ENCODE measurements around the gene AMACR.
"Not testable (repeated sequence)": the region's sequence is repeated elsewhere in the genome, so short reads cannot be mapped to it uniquely, and the experiment has no call there.

The AMACR gene

DNA sequence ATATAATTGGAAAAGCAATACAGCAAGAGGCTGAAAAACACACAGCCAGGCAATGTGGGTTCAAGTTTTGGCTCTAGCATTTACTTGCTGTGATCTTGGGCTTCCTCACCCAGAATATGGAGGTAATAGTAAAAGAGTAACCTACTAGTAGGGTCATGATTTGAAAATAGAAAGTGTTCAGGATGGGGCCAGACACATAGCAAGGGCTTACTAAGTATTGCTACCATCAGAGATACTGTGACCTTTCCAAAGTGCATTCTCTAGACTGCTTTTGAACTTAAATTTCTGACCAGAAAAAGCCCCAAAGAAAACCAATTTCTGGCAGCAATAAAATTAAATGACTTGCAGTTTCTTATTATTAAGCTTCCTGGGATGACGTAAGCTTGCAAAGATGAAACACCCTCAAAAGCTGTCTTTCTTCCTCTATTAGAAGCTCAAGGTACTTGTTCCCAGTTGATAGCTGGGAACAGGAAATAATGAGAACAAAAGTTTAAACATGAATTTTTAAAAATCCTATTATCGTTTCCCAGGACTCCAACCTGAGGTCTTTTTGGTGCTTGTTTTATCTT lies 43.6 kb downstream of the AMACR start:
- no peak for FAIRE-seq

DNA sequence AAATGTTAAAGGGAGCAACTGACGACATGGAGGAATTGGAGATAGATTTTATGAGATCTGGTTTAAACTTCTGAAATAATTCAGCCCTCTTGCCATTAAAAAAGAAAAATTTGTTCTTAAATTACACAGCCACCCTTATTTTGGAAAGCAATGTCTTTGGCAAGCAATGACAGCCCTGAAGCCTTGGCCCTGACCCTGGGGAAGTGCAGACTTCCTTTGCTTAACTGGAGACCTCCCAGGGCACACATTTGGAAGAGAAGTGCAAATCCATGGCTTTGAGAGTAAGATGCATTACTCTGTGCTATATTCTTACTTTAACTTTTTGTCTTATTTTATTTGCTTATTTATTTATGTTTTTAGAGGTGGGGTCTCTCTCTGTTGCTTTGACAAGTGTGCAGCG lies 49.7 kb downstream of the AMACR start:
- FAIRE-seq: no peak

- no peak for FAIRE-seq
Measured at GRCh38 chr5:33957577-33958150, 50.2 kb downstream of the AMACR start.

DNA sequence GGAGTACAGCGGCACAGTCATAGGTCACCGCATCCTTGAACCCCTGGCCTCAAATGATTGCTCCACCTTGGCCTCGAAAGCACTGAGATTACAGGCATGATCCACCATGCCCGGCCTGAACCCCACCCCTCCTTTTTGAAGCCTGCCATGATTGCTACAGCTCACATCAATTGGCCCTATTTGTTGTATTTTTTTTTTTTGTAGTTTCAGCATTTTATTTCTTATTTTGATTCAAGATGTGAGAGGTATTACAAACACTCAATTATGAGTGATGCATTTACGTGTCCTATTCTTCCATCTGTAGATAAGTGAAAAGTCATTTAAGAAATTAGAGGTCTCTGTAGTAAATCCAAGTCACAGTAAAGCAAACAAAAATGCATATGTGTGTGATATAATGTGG lies 55.7 kb downstream of the AMACR start:
- FAIRE-seq: not testable (repeated sequence)

DNA sequence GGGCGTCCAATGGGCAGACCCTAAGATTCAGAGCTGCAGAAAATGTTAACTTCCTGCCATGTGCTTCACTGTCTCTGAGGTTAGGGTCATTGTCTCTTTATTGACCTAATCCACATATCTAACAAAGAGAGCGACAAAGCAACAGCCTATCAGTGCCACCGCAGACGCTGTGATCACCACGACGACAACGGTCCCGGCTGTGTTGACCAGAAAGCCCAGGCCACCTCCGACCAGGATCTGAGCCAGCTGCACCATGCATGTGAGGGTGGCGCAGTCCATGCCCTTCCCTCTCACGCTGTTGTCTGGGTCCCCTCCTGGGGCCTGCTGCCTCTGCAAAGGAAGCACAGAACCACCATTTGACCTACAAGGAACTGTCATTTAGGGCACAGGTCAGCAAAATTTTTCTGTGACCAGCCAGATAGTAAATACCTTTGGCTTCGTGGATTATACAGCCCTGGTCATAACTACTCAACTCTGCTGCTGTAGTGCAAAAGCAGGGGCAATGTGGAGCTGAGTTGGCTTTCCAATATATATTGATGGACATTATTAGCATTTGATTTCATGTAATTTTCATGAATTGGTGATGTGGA lies 63.2 kb downstream of the AMACR start:
- FAIRE-seq: no peak

- no peak for FAIRE-seq
Measured at GRCh38 chr5:33941090-33941489, 66.8 kb downstream of the AMACR start.

GRCh38 chr5:33939556-33940262 lies 68.1 kb downstream of the AMACR start:
- FAIRE-seq: no peak

- no peak for FAIRE-seq
Measured at GRCh38 chr5:33938881-33939280, 69.0 kb downstream of the AMACR start.

DNA sequence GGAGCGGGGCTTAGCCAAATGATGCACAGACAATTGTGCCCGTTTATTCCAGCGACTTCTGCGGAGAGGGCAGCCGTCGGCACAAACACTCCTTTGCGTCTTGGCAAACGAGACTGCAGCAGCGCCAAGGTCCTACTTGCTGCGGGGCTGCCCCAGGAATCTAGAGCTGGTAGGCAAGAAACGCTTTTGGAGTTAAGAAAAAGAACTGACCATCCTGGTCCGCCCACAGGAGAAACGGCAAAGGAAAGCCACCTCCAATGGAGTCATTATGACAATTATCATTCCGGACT lies 69.4 kb downstream of the AMACR start:
- no peak for FAIRE-seq

DNA sequence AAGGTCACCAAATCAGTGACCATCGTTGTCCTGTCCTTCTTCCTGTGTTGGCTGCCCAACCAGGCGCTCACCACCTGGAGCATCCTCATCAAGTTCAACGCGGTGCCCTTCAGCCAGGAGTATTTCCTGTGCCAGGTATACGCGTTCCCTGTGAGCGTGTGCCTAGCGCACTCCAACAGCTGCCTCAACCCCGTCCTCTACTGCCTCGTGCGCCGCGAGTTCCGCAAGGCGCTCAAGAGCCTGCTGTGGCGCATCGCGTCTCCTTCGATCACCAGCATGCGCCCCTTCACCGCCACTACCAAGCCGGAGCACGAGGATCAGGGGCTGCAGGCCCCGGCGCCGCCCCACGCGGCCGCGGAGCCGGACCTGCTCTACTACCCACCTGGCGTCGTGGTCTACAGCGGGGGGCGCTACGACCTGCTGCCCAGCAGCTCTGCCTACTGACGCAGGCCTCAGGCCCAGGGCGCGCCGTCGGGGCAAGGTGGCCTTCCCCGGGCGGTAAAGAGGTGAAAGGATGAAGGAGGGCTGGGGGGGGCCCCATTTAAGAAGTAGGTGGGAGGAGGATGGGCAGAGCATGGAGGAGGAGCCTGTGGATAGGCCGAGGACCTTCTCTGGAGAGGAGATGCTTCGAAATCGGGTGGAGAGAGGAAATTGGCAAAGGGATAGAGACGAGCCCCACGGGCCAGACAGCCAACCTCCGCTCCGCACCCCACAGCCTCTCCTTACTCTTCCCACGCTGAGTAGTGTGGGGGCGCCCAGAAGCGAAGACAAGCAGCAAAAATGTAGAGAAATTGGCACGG lies 69.9 kb downstream of the AMACR start:
- no peak for FAIRE-seq

DNA sequence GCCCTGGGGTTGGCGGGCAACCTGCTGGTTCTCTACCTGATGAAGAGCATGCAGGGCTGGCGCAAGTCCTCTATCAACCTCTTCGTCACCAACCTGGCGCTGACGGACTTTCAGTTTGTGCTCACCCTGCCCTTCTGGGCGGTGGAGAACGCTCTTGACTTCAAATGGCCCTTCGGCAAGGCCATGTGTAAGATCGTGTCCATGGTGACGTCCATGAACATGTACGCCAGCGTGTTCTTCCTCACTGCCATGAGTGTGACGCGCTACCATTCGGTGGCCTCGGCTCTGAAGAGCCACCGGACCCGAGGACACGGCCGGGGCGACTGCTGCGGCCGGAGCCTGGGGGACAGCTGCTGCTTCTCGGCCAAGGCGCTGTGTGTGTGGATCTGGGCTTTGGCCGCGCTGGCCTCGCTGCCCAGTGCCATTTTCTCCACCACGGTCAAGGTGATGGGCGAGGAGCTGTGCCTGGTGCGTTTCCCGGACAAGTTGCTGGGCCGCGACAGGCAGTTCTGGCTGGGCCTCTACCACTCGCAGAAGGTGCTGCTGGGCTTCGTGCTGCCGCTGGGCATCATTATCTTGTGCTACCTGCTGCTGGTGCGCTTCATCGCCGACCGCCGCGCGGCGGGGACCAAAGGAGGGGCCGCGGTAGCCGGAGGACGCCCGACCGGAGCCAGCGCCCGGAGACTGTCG lies 70.7 kb downstream of the AMACR start:
- no peak for FAIRE-seq

- no peak for FAIRE-seq
Measured at GRCh38 chr5:33936381-33937016, 71.4 kb downstream of the AMACR start, which contains the start of gene RXFP3. Gene RXFP3 (plus strand): TSS chr5:33936386. CDS start chr5:33936741, 355 bp downstream.
